Measurements from ENCODE around the gene TSC22D1. TPM values are rescaled to one million over a fixed set of nuclear protein-coding genes. Genes with fewer than 3 reads are reported as not detected.
"Not testable (repeated sequence)": the region's sequence is repeated elsewhere in the genome, so short reads cannot be mapped to it uniquely, and the experiment has no call there.

The TSC22D1 gene
- total RNA-seq, 3 donors from 2014 or later: 249 to 299 (median 260) TPM

DNA sequence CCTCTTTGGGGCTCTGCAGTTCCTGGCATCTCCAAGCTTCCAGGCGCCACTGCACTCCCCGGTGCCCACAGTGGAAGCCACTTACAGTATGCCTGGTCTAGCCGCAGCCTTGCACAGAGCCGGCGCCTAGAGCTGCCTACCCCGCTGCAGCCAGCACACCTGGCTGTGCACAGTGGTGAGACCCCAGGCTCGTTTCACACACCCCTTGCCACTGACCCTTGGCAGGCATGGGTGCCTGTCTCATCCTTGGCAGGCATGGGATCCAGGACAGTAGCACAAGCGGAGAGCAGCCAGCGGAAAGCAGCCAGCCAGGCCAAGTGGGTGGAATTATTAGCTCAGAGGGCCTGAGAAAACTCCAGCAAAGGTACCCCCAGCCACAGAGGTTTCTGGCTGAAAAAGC is 116.5 kb downstream of the TSC22D1 start:
- H3K9me3 ChIP-seq: no peaks in the 10 kb centered on the region
- TF ChIP-seq, protein P1, sequence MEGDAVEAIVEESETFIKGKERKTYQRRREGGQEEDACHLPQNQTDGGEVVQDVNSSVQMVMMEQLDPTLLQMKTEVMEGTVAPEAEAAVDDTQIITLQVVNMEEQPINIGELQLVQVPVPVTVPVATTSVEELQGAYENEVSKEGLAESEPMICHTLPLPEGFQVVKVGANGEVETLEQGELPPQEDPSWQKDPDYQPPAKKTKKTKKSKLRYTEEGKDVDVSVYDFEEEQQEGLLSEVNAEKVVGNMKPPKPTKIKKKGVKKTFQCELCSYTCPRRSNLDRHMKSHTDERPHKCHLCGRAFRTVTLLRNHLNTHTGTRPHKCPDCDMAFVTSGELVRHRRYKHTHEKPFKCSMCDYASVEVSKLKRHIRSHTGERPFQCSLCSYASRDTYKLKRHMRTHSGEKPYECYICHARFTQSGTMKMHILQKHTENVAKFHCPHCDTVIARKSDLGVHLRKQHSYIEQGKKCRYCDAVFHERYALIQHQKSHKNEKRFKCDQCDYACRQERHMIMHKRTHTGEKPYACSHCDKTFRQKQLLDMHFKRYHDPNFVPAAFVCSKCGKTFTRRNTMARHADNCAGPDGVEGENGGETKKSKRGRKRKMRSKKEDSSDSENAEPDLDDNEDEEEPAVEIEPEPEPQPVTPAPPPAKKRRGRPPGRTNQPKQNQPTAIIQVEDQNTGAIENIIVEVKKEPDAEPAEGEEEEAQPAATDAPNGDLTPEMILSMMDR (IDR thresholded peaks at IDR 0.05): no peak
- H3K4me1 ChIP-seq (ENCODE audit: low read depth): no peaks in the 10 kb centered on the region
- H3K36me3 ChIP-seq (ENCODE audit: low read depth): no peaks in the 10 kb centered on the region
- intact Hi-C loops (cut with DNase I, micrococcal nuclease): loop anchor here in 1 of 2 donors (10.0 kb wide), 1 partner anchor 555 kb away; no protein-coding TSS in a partner anchor
- DNase-seq: no peak
- no peak overlapping the region for H3K4me3 ChIP-seq
- no peak for ATAC-seq

DNA sequence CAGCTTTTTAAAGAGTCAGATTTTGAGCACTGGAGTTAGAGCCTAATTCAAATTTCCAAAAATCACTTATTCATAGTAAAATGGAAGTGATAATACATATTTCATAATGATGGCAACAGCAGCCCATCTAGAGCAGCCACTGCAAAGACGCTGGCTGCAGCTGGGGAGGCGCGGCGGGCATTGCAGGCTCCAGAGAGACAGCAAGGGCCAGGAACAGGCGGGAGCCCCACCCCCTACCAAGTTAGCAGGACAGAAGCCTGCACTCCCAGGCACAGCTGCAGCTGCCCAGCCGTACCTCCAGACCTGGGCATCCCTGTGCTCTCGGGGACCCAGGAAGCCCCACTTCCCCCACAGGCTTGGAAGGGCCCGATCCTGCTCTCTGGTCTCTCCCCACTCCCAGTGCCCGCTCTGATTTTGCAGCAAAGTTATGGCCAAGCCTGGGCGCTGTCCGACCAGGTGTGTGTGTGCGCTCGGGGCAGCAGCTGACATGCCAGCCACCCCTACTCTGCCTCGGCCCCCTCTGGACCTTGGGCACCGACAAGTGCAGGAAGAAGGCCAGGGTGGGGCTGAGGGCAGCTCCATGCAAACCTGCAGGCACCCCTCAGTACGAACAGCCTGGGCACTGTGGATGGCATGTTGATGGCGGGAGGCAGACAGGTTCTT is 117.7 kb downstream of the TSC22D1 start:
- ATAC-seq (no peak), DNase-seq (no peak)
- Histone ChIP-seq H3K9me3 (no peaks in the 10 kb centered on the region), H3K4me1 (ENCODE audit: low read depth) (no peaks in the 10 kb centered on the region), H3K36me3 (ENCODE audit: low read depth) (no peaks in the 10 kb centered on the region), H3K4me3 (no peak overlapping the region)
- intact Hi-C loops (cut with DNase I, micrococcal nuclease): no loop called here
- TF ChIP-seq, protein P1 (IDR thresholded peaks at IDR 0.05): no peak

GRCh38 chr13:44456212-44456611 is 119.9 kb downstream of the TSC22D1 start:
- intact Hi-C loops (cut with DNase I, micrococcal nuclease): not testable (repeated sequence)

GRCh38 chr13:44455769-44456168 is 120.4 kb downstream of the TSC22D1 start:
- H3K4me3 ChIP-seq: no peak overlapping the region
- H3K36me3 ChIP-seq (ENCODE audit: low read depth): no peaks in the 10 kb centered on the region
- no peaks in the 10 kb centered on the region for H3K4me1 ChIP-seq (ENCODE audit: low read depth)
- ATAC-seq: no peak
- TF ChIP-seq, protein P1 (IDR thresholded peaks at IDR 0.05): no peak
- H3K9me3 ChIP-seq: no peaks in the 10 kb centered on the region
- intact Hi-C loops (cut with DNase I, micrococcal nuclease): no loop called here
- no peak for DNase-seq

More at GRCh38 chr13:44456212-44456611, 119.9 kb downstream of the TSC22D1 start:
- H3K4me3 ChIP-seq; H3K36me3 ChIP-seq (ENCODE audit: low read depth); DNase-seq; H3K9me3 ChIP-seq; ATAC-seq; H3K4me1 ChIP-seq (ENCODE audit: low read depth): not testable (repeated sequence)

DNA sequence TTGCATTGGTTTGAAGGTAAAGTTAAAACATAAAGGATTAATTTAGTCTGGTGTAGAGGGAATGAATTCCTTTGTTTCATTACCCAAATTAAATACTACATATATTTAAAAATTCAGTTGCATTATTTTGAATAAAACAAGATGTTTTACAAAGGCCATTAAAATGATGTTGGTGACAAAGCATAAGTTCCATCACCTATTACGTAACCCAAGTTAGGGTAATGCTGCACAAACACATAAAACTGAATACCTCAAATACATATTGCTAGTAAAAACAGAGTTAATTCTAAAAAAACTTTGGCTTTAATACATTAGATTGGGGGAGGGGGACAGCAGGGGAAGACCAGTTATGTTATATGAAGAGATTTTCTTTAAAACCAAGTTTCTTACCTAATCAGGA is 122.2 kb downstream of the TSC22D1 start:
- intact Hi-C loops (cut with DNase I, micrococcal nuclease): no loop called here
- H3K4me1 ChIP-seq (ENCODE audit: low read depth): no peaks in the 10 kb centered on the region
- ATAC-seq (no peak), DNase-seq (no peak)
- no peaks in the 10 kb centered on the region for H3K9me3 ChIP-seq
- no peaks in the 10 kb centered on the region for H3K36me3 ChIP-seq (ENCODE audit: low read depth)
- H3K4me3 ChIP-seq: no peak overlapping the region
- TF ChIP-seq, protein P1 (IDR thresholded peaks at IDR 0.05): no peak

- no peak overlapping the region for H3K4me3 ChIP-seq
- intact Hi-C loops (cut with DNase I, micrococcal nuclease): no loop called here
- no peak for ATAC-seq
- no peak for DNase-seq
- TF ChIP-seq, protein P1 (IDR thresholded peaks at IDR 0.05): no peak
- no peaks in the 10 kb centered on the region for H3K9me3 ChIP-seq
- H3K36me3 ChIP-seq (ENCODE audit: low read depth): no peaks in the 10 kb centered on the region
- no peaks in the 10 kb centered on the region for H3K4me1 ChIP-seq (ENCODE audit: low read depth)
Observed at GRCh38 chr13:44453069-44453468, 123.1 kb downstream of the TSC22D1 start.

Data from mucosa of descending colon (tissue), 3 donors.